Measurements from ENCODE around the gene PAPPA2. TPM values are rescaled to one million over a fixed set of nuclear protein-coding genes. Genes with fewer than 3 reads are reported as not detected.

The PAPPA2 gene
- total RNA-seq, 1 experiment from 2014 or later, result not detected

- no peak for TF ChIP-seq EZH2 (IDR thresholded peaks at IDR 0.05; ENCODE audit: low read length, unreplicated experiment)
- no peak for TF ChIP-seq CTCF (conservative IDR thresholded peaks at IDR 0.05; ENCODE audit: low read depth, low read length)
- no peak for TF ChIP-seq EZH2phosphoT487 (IDR thresholded peaks at IDR 0.05; ENCODE audit: borderline replicate concordance, low read length)
- DNase-seq, result no peak
- no peak overlapping the region for H3K9ac ChIP-seq (ENCODE audit: low read length)
- ChIA-PET POLR2A (ENCODE audit: unreplicated experiment) (no interaction called here), CTCF (no interaction called here)
- H2AFZ ChIP-seq (ENCODE audit: low read length), result no peak overlapping the region
- no peak overlapping the region for H3K27ac ChIP-seq (ENCODE audit: low read length)
- no peaks in the 10 kb centered on the region for H3K79me2 ChIP-seq (ENCODE audit: low read length)
- H3K4me2 ChIP-seq (ENCODE audit: low read length), result no peak overlapping the region
- intact Hi-C loops (cut with micrococcal nuclease), result no loop called here
- H4K20me1 ChIP-seq (ENCODE audit: low read length), result no peaks in the 10 kb centered on the region
- H3K27me3 ChIP-seq (ENCODE audit: low read length), result no peaks in the 10 kb centered on the region
- no peak for ATAC-seq
- H3F3A ChIP-seq (ENCODE audit: low read length, unreplicated experiment), result no peaks in the 10 kb centered on the region
- no peak overlapping the region for H3K4me3 ChIP-seq (ENCODE audit: low read length)
- H3K36me3 ChIP-seq (ENCODE audit: low read depth, low read length), result no peaks in the 10 kb centered on the region
- BruUV-seq (replicated peaks), result no TSS peak
- H3K4me1 ChIP-seq (ENCODE audit: insufficient read depth, low read length), result no peaks in the 10 kb centered on the region
- H3K9me3 ChIP-seq (ENCODE audit: low read length), result no peaks in the 10 kb centered on the region
- H3K9me2 ChIP-seq (replicated peaks; ENCODE audit: low read length), result no peaks in the 10 kb centered on the region
Observed at GRCh38 chr1:176794897-176795508, 332.0 kb downstream of the PAPPA2 start.

GRCh38 chr1:176795929-176796328 is 333.0 kb downstream of the PAPPA2 start:
- no TSS peak for BruUV-seq (replicated peaks)
- Histone ChIP-seq H2AFZ (ENCODE audit: low read length) (no peak overlapping the region), H3K79me2 (ENCODE audit: low read length) (no peaks in the 10 kb centered on the region), H3K9ac (ENCODE audit: low read length) (no peak overlapping the region), H3K4me2 (ENCODE audit: low read length) (no peak overlapping the region), H3K27ac (ENCODE audit: low read length) (no peak overlapping the region), H3K4me3 (ENCODE audit: low read length) (no peak overlapping the region), H3K9me3 (ENCODE audit: low read length) (no peaks in the 10 kb centered on the region), H4K20me1 (ENCODE audit: low read length) (no peaks in the 10 kb centered on the region), H3K27me3 (ENCODE audit: low read length) (no peaks in the 10 kb centered on the region), H3F3A (ENCODE audit: low read length, unreplicated experiment) (no peaks in the 10 kb centered on the region), H3K4me1 (ENCODE audit: insufficient read depth, low read length) (no peaks in the 10 kb centered on the region), H3K36me3 (ENCODE audit: low read depth, low read length) (no peaks in the 10 kb centered on the region), H3K9me2 (replicated peaks; ENCODE audit: low read length) (no peaks in the 10 kb centered on the region)
- intact Hi-C loops (cut with micrococcal nuclease), result no loop called here
- ChIA-PET CTCF (no interaction called here), POLR2A (ENCODE audit: unreplicated experiment) (no interaction called here)
- no peak for ATAC-seq
- TF ChIP-seq EZH2phosphoT487 (IDR thresholded peaks at IDR 0.05; ENCODE audit: borderline replicate concordance, low read length), result no peak
- TF ChIP-seq CTCF (conservative IDR thresholded peaks at IDR 0.05; ENCODE audit: low read depth, low read length), result no peak
- no peak for TF ChIP-seq EZH2 (IDR thresholded peaks at IDR 0.05; ENCODE audit: low read length, unreplicated experiment)
- DNase-seq, result peak; percentile 17

- no peak for TF ChIP-seq EZH2phosphoT487 (IDR thresholded peaks at IDR 0.05; ENCODE audit: borderline replicate concordance, low read length)
- no peak for TF ChIP-seq EZH2 (IDR thresholded peaks at IDR 0.05; ENCODE audit: low read length, unreplicated experiment)
- TF ChIP-seq CTCF (conservative IDR thresholded peaks at IDR 0.05; ENCODE audit: low read depth, low read length), result no peak
- CTCF ChIA-PET, result no interaction called here
- POLR2A ChIA-PET (ENCODE audit: unreplicated experiment), result no interaction called here
- no peaks in the 10 kb centered on the region for H4K20me1 ChIP-seq (ENCODE audit: low read length)
- H3K9me3 ChIP-seq (ENCODE audit: low read length), result no peaks in the 10 kb centered on the region
- no peaks in the 10 kb centered on the region for H3K27me3 ChIP-seq (ENCODE audit: low read length)
- no peaks in the 10 kb centered on the region for H3K36me3 ChIP-seq (ENCODE audit: low read depth, low read length)
- DNase-seq (no peak), ATAC-seq (no peak)
- intact Hi-C loops (cut with micrococcal nuclease), result no loop called here
- H3K27ac ChIP-seq (ENCODE audit: low read length), result no peak overlapping the region
- BruUV-seq (replicated peaks), result no TSS peak
- no peaks in the 10 kb centered on the region for H3F3A ChIP-seq (ENCODE audit: low read length, unreplicated experiment)
- H3K79me2 ChIP-seq (ENCODE audit: low read length), result no peaks in the 10 kb centered on the region
- H3K9ac ChIP-seq (ENCODE audit: low read length), result no peak overlapping the region
- no peak overlapping the region for H3K4me3 ChIP-seq (ENCODE audit: low read length)
- H2AFZ ChIP-seq (ENCODE audit: low read length), result no peak overlapping the region
- no peaks in the 10 kb centered on the region for H3K4me1 ChIP-seq (ENCODE audit: insufficient read depth, low read length)
- H3K9me2 ChIP-seq (replicated peaks; ENCODE audit: low read length), result no peaks in the 10 kb centered on the region
- no peak overlapping the region for H3K4me2 ChIP-seq (ENCODE audit: low read length)
Observed at GRCh38 chr1:176796583-176796982, 333.6 kb downstream of the PAPPA2 start.
